ENCODE data around the gene TPK1. TPM values are rescaled to one million over a fixed set of nuclear protein-coding genes. Genes with fewer than 3 reads are reported as not detected.

The TPK1 gene
- total and polyA plus RNA-seq, 2 donors (not counting 1 experiment from before 2014, with no cell fraction given) = 2.4 to 4.1 TPM

DNA sequence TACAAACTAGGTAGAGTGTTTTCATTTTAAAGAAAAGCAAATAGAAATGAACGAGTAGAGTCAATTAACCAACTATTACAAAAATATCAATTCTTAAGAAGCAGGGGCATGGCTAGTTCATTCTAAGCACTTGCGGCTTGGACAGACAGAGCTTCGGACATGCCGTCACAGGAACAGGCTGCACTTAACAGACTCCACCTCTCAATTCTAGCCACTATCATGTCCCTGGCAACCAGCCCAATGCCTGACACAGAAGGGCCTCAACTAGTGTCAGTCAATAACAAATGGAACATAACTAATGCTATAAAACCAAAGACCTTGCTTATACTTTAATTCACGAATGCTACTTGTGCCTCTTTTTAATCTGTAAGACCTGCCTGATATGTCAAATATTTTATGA lies 74.4 kb downstream of the TPK1 start:
- Histone ChIP-seq H3K9ac (ENCODE audit: insufficient read depth, low read length) (no peak overlapping the region), H3K9me3 (ENCODE audit: control insufficient read depth, insufficient read depth, low read depth, low read length) (no peaks in the 10 kb centered on the region), H3K27ac (ENCODE audit: insufficient read depth, low read length) (no peak overlapping the region), H3K4me3 (replicated peaks in 1 of 4; ENCODE audit: control extremely low read depth in 1 of 4, insufficient read depth in 1 of 4, low read depth in 3 of 4, low read length in 4 of 4) (no peak overlapping the region), H2AFZ (ENCODE audit: low read length) (no peak overlapping the region), H3K4me1 (ENCODE audit: control insufficient read depth, extremely low read depth, insufficient read depth, low read length) (no peaks in the 10 kb centered on the region), H3K79me2 (ENCODE audit: control insufficient read depth, insufficient read depth, low read length) (no peaks in the 10 kb centered on the region), H4K20me1 (ENCODE audit: control insufficient read depth, extremely low read depth, insufficient read depth, low read length) (no peaks in the 10 kb centered on the region), H3K27me3 (ENCODE audit: control insufficient read depth, insufficient read depth, low read length) (no peaks in the 10 kb centered on the region), H3K36me3 (ENCODE audit: control insufficient read depth, insufficient read depth, low read length) (no peaks in the 10 kb centered on the region), H3K4me2 (ENCODE audit: extremely low read depth, insufficient read depth, low read length) (no peak overlapping the region)
- TF ChIP-seq EZH2 (IDR thresholded peaks at IDR 0.05; ENCODE audit: low read length, missing control alignments) (no peak), CTCF (conservative IDR thresholded peaks at IDR 0.05 in 1 of 2, IDR thresholded peaks at IDR 0.05 in 1 of 2; ENCODE audit: low read depth in 1 of 2, low read length in 2 of 2) (no peak)
- DNase-seq (ENCODE audit: low read depth in 2 of 2) = no peak

DNA sequence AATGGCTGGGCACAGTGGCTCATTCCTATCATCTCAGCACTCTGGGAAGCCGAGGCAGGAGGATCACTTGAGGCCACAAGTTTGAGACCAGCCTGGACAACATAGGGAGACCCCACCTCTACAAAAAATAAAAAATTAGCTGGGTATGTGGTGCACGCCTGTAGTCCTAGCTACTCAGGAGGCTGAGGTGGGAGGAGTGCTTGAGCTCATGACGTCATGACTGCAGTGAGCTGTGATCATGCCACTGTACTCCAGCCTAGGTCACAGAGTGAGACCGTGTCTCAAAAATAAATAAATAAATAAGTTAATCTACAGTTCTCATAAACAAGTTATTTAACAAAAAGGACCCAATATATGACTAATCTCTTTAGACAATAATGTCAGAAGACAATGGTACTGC lies 76.2 kb downstream of the TPK1 start:
- H3K4me2 ChIP-seq (ENCODE audit: extremely low read depth, insufficient read depth, low read length) = no peak overlapping the region

GRCh38 chr7:144747936-144748335 lies 87.9 kb downstream of the TPK1 start:
- Histone ChIP-seq H3K4me3 (replicated peaks in 1 of 4; ENCODE audit: control extremely low read depth in 1 of 4, insufficient read depth in 1 of 4, low read depth in 3 of 4, low read length in 4 of 4) (no peak overlapping the region), H4K20me1 (ENCODE audit: control insufficient read depth, extremely low read depth, insufficient read depth, low read length) (no peaks in the 10 kb centered on the region), H3K9me3 (ENCODE audit: control insufficient read depth, insufficient read depth, low read depth, low read length) (no peaks in the 10 kb centered on the region), H3K9ac (ENCODE audit: insufficient read depth, low read length) (no peak overlapping the region), H3K27ac (ENCODE audit: insufficient read depth, low read length) (no peak overlapping the region), H3K79me2 (ENCODE audit: control insufficient read depth, insufficient read depth, low read length) (no peaks in the 10 kb centered on the region), H3K4me2 (ENCODE audit: extremely low read depth, insufficient read depth, low read length) (no peak overlapping the region), H3K36me3 (ENCODE audit: control insufficient read depth, insufficient read depth, low read length) (no peaks in the 10 kb centered on the region), H3K27me3 (ENCODE audit: control insufficient read depth, insufficient read depth, low read length) (no peaks in the 10 kb centered on the region), H2AFZ (ENCODE audit: low read length) (no peak overlapping the region), H3K4me1 (ENCODE audit: control insufficient read depth, extremely low read depth, insufficient read depth, low read length) (no peaks in the 10 kb centered on the region)
- DNase-seq (ENCODE audit: low read depth in 2 of 2) = no peak
- no peak for TF ChIP-seq CTCF (conservative IDR thresholded peaks at IDR 0.05 in 1 of 2, IDR thresholded peaks at IDR 0.05 in 1 of 2; ENCODE audit: low read depth in 1 of 2, low read length in 2 of 2)
- no peak for TF ChIP-seq EZH2 (IDR thresholded peaks at IDR 0.05; ENCODE audit: low read length, missing control alignments)

More for the DNA sequence above, 76.2 kb downstream of the TPK1 start:
- Histone ChIP-seq H3K9ac (ENCODE audit: insufficient read depth, low read length) (no peak overlapping the region), H3K4me1 (ENCODE audit: control insufficient read depth, extremely low read depth, insufficient read depth, low read length) (no peaks in the 10 kb centered on the region), H4K20me1 (ENCODE audit: control insufficient read depth, extremely low read depth, insufficient read depth, low read length) (no peaks in the 10 kb centered on the region), H3K36me3 (ENCODE audit: control insufficient read depth, insufficient read depth, low read length) (no peaks in the 10 kb centered on the region), H3K4me3 (replicated peaks in 1 of 4; ENCODE audit: control extremely low read depth in 1 of 4, insufficient read depth in 1 of 4, low read depth in 3 of 4, low read length in 4 of 4) (no peak overlapping the region), H2AFZ (ENCODE audit: low read length) (no peak overlapping the region), H3K27me3 (ENCODE audit: control insufficient read depth, insufficient read depth, low read length) (no peaks in the 10 kb centered on the region), H3K79me2 (ENCODE audit: control insufficient read depth, insufficient read depth, low read length) (no peaks in the 10 kb centered on the region), H3K9me3 (ENCODE audit: control insufficient read depth, insufficient read depth, low read depth, low read length) (no peaks in the 10 kb centered on the region), H3K27ac (ENCODE audit: insufficient read depth, low read length) (no peak overlapping the region)
- no peak for DNase-seq (ENCODE audit: low read depth in 2 of 2)
- no peak for TF ChIP-seq EZH2 (IDR thresholded peaks at IDR 0.05; ENCODE audit: low read length, missing control alignments)
- TF ChIP-seq CTCF (conservative IDR thresholded peaks at IDR 0.05 in 1 of 2, IDR thresholded peaks at IDR 0.05 in 1 of 2; ENCODE audit: low read depth in 1 of 2, low read length in 2 of 2) = no peak
